ENCODE measurements around the gene HACD3. TPM values are rescaled to one million over a fixed set of nuclear protein-coding genes. Genes with fewer than 3 reads are reported as not detected.

Gene HACD3
- polyA plus RNA-seq, 2 of the 4 experiments (the other 2 are of a cell fraction), result 151 to 212 TPM

DNA sequence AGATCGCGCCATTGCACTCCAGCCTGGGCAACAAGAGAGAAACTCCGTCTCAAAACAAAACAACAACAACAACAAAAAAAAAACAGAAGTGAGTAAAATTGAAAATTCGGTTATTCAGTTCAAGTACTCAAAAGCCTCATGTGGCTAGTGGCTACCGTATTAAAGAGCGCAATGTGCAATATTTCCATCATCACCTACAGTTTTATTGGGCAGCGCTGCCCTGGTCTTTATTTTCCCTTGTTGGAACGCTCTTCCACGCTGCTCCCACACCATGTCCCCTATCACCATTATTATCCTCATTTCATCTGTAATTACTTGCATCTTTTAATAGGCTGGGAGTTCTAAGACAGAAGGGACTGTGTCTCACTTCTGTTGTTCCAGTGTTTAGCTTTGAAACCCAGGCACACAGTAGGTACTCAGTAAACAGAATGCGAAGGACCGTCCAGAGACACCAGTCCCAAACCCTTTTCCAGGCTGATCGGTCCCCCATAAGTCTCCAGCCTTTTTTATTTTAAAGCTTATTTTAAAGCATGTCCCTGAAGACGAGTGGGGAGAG lies 423 bp upstream of the HACD3 start:
- FAIRE-seq, result no peak
- Histone ChIP-seq H3K4me1 (peaks cover 38% of the 10 kb centered on the region), H3K9me3 (no peaks in the 10 kb centered on the region), H3K4me3 (peak overlapping the region; percentile 78), H3K4me2 (peak overlapping the region; percentile 95), H3K27ac (peak overlapping the region; percentile 85 to 91)
- no peak for TF ChIP-seq NR3C1 (IDR thresholded peaks at IDR 0.05)
- no peak for TF ChIP-seq SMC3 (IDR thresholded peaks at IDR 0.05)
- TF ChIP-seq, protein P1, sequence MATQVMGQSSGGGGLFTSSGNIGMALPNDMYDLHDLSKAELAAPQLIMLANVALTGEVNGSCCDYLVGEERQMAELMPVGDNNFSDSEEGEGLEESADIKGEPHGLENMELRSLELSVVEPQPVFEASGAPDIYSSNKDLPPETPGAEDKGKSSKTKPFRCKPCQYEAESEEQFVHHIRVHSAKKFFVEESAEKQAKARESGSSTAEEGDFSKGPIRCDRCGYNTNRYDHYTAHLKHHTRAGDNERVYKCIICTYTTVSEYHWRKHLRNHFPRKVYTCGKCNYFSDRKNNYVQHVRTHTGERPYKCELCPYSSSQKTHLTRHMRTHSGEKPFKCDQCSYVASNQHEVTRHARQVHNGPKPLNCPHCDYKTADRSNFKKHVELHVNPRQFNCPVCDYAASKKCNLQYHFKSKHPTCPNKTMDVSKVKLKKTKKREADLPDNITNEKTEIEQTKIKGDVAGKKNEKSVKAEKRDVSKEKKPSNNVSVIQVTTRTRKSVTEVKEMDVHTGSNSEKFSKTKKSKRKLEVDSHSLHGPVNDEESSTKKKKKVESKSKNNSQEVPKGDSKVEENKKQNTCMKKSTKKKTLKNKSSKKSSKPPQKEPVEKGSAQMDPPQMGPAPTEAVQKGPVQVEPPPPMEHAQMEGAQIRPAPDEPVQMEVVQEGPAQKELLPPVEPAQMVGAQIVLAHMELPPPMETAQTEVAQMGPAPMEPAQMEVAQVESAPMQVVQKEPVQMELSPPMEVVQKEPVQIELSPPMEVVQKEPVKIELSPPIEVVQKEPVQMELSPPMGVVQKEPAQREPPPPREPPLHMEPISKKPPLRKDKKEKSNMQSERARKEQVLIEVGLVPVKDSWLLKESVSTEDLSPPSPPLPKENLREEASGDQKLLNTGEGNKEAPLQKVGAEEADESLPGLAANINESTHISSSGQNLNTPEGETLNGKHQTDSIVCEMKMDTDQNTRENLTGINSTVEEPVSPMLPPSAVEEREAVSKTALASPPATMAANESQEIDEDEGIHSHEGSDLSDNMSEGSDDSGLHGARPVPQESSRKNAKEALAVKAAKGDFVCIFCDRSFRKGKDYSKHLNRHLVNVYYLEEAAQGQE (IDR thresholded peaks at IDR 0.05), result no peak
- TF ChIP-seq KDM5A (IDR thresholded peaks at IDR 0.05), result no peak
- DNase-seq (ENCODE audit: low read depth in 1 of 2, low spot score in 1 of 2), result no peak
- ChIA-PET POLR2A (interaction anchor here (0.9 to 2.1 kb wide), 8 partner anchors 11 to 345 kb away, joined by 3 to 23 read pairs (median 4); partner anchors contain the start of genes CLPX, IGDCC4, INTS14 and RAB11A), CTCF (interaction anchor here (0.8 to 1.2 kb wide), 5 partner anchors 66 to 211 kb away, joined by 3 to 4 read pairs (median 3); no protein-coding TSS in a partner anchor)
- ATAC-seq, result no peak; a peak in 1 of 6 replicates
- 59% methylated on average over 13 of the region's 13 CpGs for WGBS (ENCODE audit: missing lambda C conversion rate)

DNA sequence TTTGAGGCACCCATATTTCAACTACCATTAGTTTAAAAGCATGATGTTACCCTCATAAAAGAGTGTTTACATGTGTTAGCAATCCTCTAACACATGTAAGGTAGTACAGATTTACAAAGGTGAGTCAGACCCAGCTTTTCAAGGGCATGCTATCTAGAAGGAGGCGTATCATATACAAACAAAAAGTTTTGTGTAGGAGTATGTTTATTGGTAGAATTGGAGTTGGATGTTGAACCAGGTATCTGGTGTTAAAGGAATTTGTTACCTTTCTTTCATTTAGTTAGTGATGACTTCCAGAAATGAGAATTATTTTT lies 2.4 kb downstream of the HACD3 start:
- peak overlapping the region; percentile 95 for H3K4me2 ChIP-seq
- ATAC-seq, result no peak

DNA sequence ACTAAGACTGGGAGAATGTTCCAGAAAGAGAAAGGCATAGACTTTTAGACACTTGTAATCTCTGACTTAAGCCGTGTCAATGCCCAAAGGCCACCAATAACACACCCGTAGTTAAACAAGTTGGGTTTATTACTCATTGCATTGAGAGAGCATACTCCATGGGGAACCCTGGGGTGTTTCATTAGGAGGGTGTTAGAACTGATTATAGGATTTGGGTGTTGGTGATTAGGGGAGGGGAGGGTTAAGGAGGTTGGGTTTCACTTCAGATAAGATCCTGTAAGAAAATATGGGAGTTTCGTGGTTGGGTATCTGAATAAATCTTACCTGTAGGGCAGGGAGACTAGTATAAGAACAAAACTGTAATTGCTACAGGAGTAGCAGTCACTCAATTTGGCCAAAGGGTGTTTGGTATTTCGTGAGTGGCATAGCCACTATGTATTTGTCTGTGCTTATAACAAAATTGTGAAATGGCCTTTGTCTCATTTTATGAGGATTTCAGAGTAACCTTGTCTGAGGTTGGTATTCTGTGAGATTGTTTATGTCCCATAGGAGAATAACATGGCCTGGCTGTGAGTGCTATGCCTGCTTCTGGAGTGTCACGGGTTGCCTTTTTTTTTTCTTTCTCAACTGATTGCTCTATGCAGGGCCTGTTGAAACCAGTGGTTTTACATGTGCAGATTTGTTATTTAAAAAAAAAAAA lies 2.9 kb downstream of the HACD3 start:
- POLR2A ChIA-PET, result no interaction called here

More for the DNA sequence above, 2.4 kb downstream of the HACD3 start:
- 17% methylated on average over 1 of the region's 1 CpG for WGBS (ENCODE audit: missing lambda C conversion rate)
- ChIA-PET CTCF (no interaction called here), POLR2A (no interaction called here)
- TF ChIP-seq FOXS1 (CRISPR knock-in tag; IDR thresholded peaks at IDR 0.05) (no peak), MAZ (IDR thresholded peaks at IDR 0.05; ENCODE audit: borderline replicate concordance, low read depth, low read length) (no peak), CEBPB (IDR thresholded peaks at IDR 0.05) (no peak), POLR2AphosphoS2 (conservative IDR thresholded peaks at IDR 0.05; ENCODE audit: low read length) (no peak), FOSL2 (IDR thresholded peaks at IDR 0.05) (no peak; the same call in 1 of the 2 replicates), FOSL2 (CRISPR knock-in tag; IDR thresholded peaks at IDR 0.05) (peak; percentile 79), RCOR1 (IDR thresholded peaks at IDR 0.05; ENCODE audit: low read depth, low read length) (no peak), RARB (CRISPR knock-in tag; IDR thresholded peaks at IDR 0.05) (no peak)
- TF ChIP-seq, protein P2, sequence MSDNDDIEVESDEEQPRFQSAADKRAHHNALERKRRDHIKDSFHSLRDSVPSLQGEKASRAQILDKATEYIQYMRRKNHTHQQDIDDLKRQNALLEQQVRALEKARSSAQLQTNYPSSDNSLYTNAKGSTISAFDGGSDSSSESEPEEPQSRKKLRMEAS (IDR thresholded peaks at IDR 0.05), result peak; percentile 34; the same call in 1 of the 2 replicates
- Histone ChIP-seq H3K4me1 (peaks cover 44% of the 10 kb centered on the region), H3K27ac (no peak overlapping the region), H3K4me3 (no peak overlapping the region), H3K9me3 (no peaks in the 10 kb centered on the region)
- peak; percentile 43 to 44 for DNase-seq (ENCODE audit: low read depth in 1 of 2, low spot score in 1 of 2)
- FAIRE-seq, result no peak

More for the DNA sequence above, 2.9 kb downstream of the HACD3 start:
- ATAC-seq, result no peak
- Histone ChIP-seq H3K4me1 (peaks cover 44% of the 10 kb centered on the region), H3K4me3 (no peak overlapping the region), H3K9me3 (no peaks in the 10 kb centered on the region), H3K27ac (no peak overlapping the region), H3K4me2 (peak overlapping the region; percentile 95)
- TF ChIP-seq, protein P3, sequence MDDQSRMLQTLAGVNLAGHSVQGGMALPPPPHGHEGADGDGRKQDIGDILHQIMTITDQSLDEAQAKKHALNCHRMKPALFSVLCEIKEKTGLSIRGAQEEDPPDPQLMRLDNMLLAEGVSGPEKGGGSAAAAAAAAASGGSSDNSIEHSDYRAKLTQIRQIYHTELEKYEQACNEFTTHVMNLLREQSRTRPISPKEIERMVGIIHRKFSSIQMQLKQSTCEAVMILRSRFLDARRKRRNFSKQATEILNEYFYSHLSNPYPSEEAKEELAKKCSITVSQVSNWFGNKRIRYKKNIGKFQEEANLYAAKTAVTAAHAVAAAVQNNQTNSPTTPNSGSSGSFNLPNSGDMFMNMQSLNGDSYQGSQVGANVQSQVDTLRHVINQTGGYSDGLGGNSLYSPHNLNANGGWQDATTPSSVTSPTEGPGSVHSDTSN (IDR thresholded peaks at IDR 0.05), result no peak
- TF ChIP-seq CHD4 (IDR thresholded peaks at IDR 0.05; ENCODE audit: borderline replicate concordance) (no peak), NFE2L2 (conservative IDR thresholded peaks at IDR 0.05; ENCODE audit: low read length) (no peak), CBX2 (IDR thresholded peaks at IDR 0.05; ENCODE audit: borderline replicate concordance, low read depth) (no peak), GATA3 (IDR thresholded peaks at IDR 0.05; ENCODE audit: borderline replicate concordance) (no peak), EHF (CRISPR knock-in tag; IDR thresholded peaks at IDR 0.05) (no peak), BHLHE40 (IDR thresholded peaks at IDR 0.05; ENCODE audit: low read depth, low read length) (no peak), SMC3 (IDR thresholded peaks at IDR 0.05) (no peak), MAFK (IDR thresholded peaks at IDR 0.05; ENCODE audit: partially characterized antibody) (no peak), ZSCAN20 (CRISPR knock-in tag; IDR thresholded peaks at IDR 0.05) (no peak)
- TF ChIP-seq, protein P4, sequence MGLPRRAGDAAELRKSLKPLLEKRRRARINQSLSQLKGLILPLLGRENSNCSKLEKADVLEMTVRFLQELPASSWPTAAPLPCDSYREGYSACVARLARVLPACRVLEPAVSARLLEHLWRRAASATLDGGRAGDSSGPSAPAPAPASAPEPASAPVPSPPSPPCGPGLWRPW (IDR thresholded peaks at IDR 0.05), result no peak
- TF ChIP-seq, protein P5, sequence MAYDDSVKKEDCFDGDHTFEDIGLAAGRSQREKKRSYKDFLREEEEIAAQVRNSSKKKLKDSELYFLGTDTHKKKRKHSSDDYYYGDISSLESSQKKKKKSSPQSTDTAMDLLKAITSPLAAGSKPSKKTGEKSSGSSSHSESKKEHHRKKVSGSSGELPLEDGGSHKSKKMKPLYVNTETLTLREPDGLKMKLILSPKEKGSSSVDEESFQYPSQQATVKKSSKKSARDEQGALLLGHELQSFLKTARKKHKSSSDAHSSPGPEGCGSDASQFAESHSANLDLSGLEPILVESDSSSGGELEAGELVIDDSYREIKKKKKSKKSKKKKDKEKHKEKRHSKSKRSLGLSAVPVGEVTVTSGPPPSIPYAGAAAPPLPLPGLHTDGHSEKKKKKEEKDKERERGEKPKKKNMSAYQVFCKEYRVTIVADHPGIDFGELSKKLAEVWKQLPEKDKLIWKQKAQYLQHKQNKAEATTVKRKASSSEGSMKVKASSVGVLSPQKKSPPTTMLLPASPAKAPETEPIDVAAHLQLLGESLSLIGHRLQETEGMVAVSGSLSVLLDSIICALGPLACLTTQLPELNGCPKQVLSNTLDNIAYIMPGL (CRISPR knock-in tag; IDR thresholded peaks at IDR 0.05; ENCODE audit: borderline replicate concordance), result no peak
- no peak for FAIRE-seq
- WGBS (ENCODE audit: missing lambda C conversion rate), result 58% methylated on average over 5 of the region's 5 CpGs
- CTCF ChIA-PET, result interaction anchor here (1.0 to 1.4 kb wide), 2 partner anchors 16 to 62 kb away, joined by 3 read pairs; no protein-coding TSS in a partner anchor
- DNase-seq (ENCODE audit: low read depth in 1 of 2, low spot score in 1 of 2), result no peak
